Neural cell (in vitro differentiated cells): ENCODE results near the gene COL25A1. TPM values are rescaled to one million over a fixed set of nuclear protein-coding genes. Genes with fewer than 3 reads are reported as not detected.

Experiments
- H2AFZ ChIP-seq: fragments of 200-600, 300-800 bp; sonication (generic), shearing (Covaris generic); 2 replicates; pipeline ENCODE4 v1.6.0; 2014; ENCODE audit warnings: low read depth, mild to moderate bottlenecking, antibody characterized with exemption, low read length, moderate library complexity
- H3F3A ChIP-seq: fragments of 200-600 bp; shearing (Covaris generic); 2 replicates; pipeline ENCODE4 v1.6.1; 2016; ENCODE audit warnings: mild to moderate bottlenecking, moderate library complexity, mixed read lengths, antibody characterized with exemption, low read length; ENCODE audit not compliant: insufficient read depth, poor library complexity, severe bottlenecking
- H3K27ac ChIP-seq: fragments of 200-600, 300-800 bp; sonication (generic), shearing (Covaris generic); 2 replicates; pipeline ENCODE4 v1.5.1; 2014; ENCODE audit warnings: mild to moderate bottlenecking, low read length, moderate library complexity
- H3K27me3 ChIP-seq: fragments of 300-800, 200-600 bp; sonication (generic), shearing (Covaris generic); 2 replicates; pipeline ENCODE4 v1.6.0; 2014; ENCODE audit warnings: mild to moderate bottlenecking, low read depth, low read length, moderate library complexity; ENCODE audit not compliant: insufficient read depth
- H3K36me3 ChIP-seq: fragments of 300-800, 200-600 bp; sonication (generic), shearing (Covaris generic); 2 replicates; pipeline ENCODE4 v1.5.1; 2014; ENCODE audit warnings: mild to moderate bottlenecking, antibody characterized with exemption, low read length, moderate library complexity; ENCODE audit not compliant: insufficient read depth
- H3K4me2 ChIP-seq: fragments of 300-800, 200-600 bp; sonication (generic), shearing (Covaris generic); 2 replicates; pipeline ENCODE4 v1.6.0; 2014; ENCODE audit warnings: mild to moderate bottlenecking, low read length
- H3K4me3 ChIP-seq: fragments of 300-800, 200-600 bp; sonication (generic), shearing (Covaris generic); 2 replicates; pipeline ENCODE4 v1.5.1; 2014; ENCODE audit warnings: mild to moderate bottlenecking, low read length, moderate library complexity
- H3K79me2 ChIP-seq: fragments of 200-600 bp; shearing (Covaris generic); replicated peaks from 2 replicates; pipeline ENCODE4 v1.6.0; 2014; ENCODE audit warnings: mild to moderate bottlenecking, low read length, moderate library complexity; ENCODE audit not compliant: insufficient read depth
- H3K9ac ChIP-seq: fragments of 300-800, 200-600 bp; sonication (generic), shearing (Covaris generic); 2 replicates; pipeline ENCODE4 v1.6.1; 2016; ENCODE audit warnings: mild to moderate bottlenecking, low read length, mixed read lengths
- H3K9me2 ChIP-seq: fragments of 200-600 bp; shearing (Covaris generic); 2 replicates; pipeline ENCODE4 v1.6.1; 2016; ENCODE audit warnings: mild to moderate bottlenecking, low read length, mixed read lengths; ENCODE audit not compliant: insufficient read depth
- H3K9me3 ChIP-seq: fragments of 200-600, 300-800 bp; sonication (generic), shearing (Covaris generic); 2 replicates; pipeline ENCODE4 v1.6.1; 2016; ENCODE audit warnings: mild to moderate bottlenecking, mixed run types, low read length, moderate library complexity, mixed read lengths
- H4K20me1 ChIP-seq: fragments of 200-600 bp; shearing (Covaris generic); 2 replicates; pipeline ENCODE4 v1.6.1; 2016; ENCODE audit warnings: mild to moderate bottlenecking, mixed run types; ENCODE audit not compliant: insufficient read depth
- EP300 ChIP-seq: fragments of 450-650 bp; conservative IDR thresholded peaks from 2 replicates; pipeline ENCODE4 v1.6.1; 2014; ENCODE audit warnings: antibody characterized with exemption, mild to moderate bottlenecking, moderate library complexity; ENCODE audit not compliant: poor library complexity, severe bottlenecking
- EZH2 ChIP-seq: fragments of 200-600, 300-800 bp; shearing (Covaris generic), sonication (generic); IDR thresholded peaks from 2 replicates; pipeline ENCODE4 v1.6.1; 2014; ENCODE audit warnings: antibody characterized with exemption, low read length, borderline replicate concordance, mild to moderate bottlenecking; ENCODE audit not compliant: insufficient read depth, poor library complexity, severe bottlenecking
- MXI1 ChIP-seq: fragments of 450-650 bp; conservative IDR thresholded peaks from 2 replicates; pipeline ENCODE4 v1.6.1; 2014; ENCODE audit warnings: antibody characterized with exemption, mild to moderate bottlenecking; ENCODE audit not compliant: poor library complexity, severe bottlenecking
- POLR2AphosphoS5 ChIP-seq: IDR thresholded peaks from 2 replicates; pipeline ENCODE4 v1.6.1; 2012
- RAD21 ChIP-seq: fragments of 450-650 bp; conservative IDR thresholded peaks from 2 replicates; pipeline ENCODE4 v1.6.1; 2014; ENCODE audit warnings: antibody characterized with exemption, mild to moderate bottlenecking, moderate library complexity
- SMC3 ChIP-seq: fragments of 450-650 bp; conservative IDR thresholded peaks from 2 replicates; pipeline ENCODE4 v1.6.1; 2014; ENCODE audit warnings: antibody characterized with exemption, mild to moderate bottlenecking, moderate library complexity; ENCODE audit not compliant: poor library complexity
- TAF1 ChIP-seq: IDR thresholded peaks from 2 replicates; pipeline ENCODE4 v1.6.1; 2012; ENCODE audit warnings: low read depth
- polyA plus RNA-seq: library from polyadenylated mRNA; depleted of rRNA; stranded (reverse); fragments of >200 nt; gene quantifications from 2 replicates; pipeline ENCODE4 v1.2.3, GENCODE V29; 2014
- TF ChIP-seq, protein P1 (sequence below): IDR thresholded peaks from 2 replicates; pipeline ENCODE4 v1.6.1; 2012; ENCODE audit warnings: borderline replicate concordance
- TF ChIP-seq, protein P2 (sequence below): fragments of 450-650 bp; IDR thresholded peaks from 2 replicates; pipeline ENCODE4 v1.5.1; 2014; ENCODE audit warnings: antibody characterized with exemption, mild to moderate bottlenecking, moderate library complexity; ENCODE audit not compliant: poor library complexity, severe bottlenecking

COL25A1 gene
- polyA plus RNA-seq, 1 donor from 2014 or later, result 32.3 TPM

GRCh38 chr4:109149836-109150235 is 152.6 kb downstream of the COL25A1 start:
- Histone ChIP-seq H4K20me1 (no peaks in the 10 kb centered on the region), H3K36me3 (no peaks in the 10 kb centered on the region), H3K4me3 (no peak overlapping the region), H3K9me3 (no peaks in the 10 kb centered on the region), H3K4me2 (no peak overlapping the region), H3K27me3 (no peaks in the 10 kb centered on the region), H3K9me2 (no peaks in the 10 kb centered on the region), H3K27ac (no peak overlapping the region), H3K9ac (no peak overlapping the region), H2AFZ (no peak overlapping the region), H3K79me2 (no peaks in the 10 kb centered on the region), H3F3A (no peaks in the 10 kb centered on the region)
- TF ChIP-seq MXI1, result no peak
- no peak for TF ChIP-seq POLR2AphosphoS5
- TF ChIP-seq, protein P1, sequence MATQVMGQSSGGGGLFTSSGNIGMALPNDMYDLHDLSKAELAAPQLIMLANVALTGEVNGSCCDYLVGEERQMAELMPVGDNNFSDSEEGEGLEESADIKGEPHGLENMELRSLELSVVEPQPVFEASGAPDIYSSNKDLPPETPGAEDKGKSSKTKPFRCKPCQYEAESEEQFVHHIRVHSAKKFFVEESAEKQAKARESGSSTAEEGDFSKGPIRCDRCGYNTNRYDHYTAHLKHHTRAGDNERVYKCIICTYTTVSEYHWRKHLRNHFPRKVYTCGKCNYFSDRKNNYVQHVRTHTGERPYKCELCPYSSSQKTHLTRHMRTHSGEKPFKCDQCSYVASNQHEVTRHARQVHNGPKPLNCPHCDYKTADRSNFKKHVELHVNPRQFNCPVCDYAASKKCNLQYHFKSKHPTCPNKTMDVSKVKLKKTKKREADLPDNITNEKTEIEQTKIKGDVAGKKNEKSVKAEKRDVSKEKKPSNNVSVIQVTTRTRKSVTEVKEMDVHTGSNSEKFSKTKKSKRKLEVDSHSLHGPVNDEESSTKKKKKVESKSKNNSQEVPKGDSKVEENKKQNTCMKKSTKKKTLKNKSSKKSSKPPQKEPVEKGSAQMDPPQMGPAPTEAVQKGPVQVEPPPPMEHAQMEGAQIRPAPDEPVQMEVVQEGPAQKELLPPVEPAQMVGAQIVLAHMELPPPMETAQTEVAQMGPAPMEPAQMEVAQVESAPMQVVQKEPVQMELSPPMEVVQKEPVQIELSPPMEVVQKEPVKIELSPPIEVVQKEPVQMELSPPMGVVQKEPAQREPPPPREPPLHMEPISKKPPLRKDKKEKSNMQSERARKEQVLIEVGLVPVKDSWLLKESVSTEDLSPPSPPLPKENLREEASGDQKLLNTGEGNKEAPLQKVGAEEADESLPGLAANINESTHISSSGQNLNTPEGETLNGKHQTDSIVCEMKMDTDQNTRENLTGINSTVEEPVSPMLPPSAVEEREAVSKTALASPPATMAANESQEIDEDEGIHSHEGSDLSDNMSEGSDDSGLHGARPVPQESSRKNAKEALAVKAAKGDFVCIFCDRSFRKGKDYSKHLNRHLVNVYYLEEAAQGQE, result no peak
- no peak for TF ChIP-seq RAD21
- no peak for TF ChIP-seq EP300
- TF ChIP-seq, protein P2, sequence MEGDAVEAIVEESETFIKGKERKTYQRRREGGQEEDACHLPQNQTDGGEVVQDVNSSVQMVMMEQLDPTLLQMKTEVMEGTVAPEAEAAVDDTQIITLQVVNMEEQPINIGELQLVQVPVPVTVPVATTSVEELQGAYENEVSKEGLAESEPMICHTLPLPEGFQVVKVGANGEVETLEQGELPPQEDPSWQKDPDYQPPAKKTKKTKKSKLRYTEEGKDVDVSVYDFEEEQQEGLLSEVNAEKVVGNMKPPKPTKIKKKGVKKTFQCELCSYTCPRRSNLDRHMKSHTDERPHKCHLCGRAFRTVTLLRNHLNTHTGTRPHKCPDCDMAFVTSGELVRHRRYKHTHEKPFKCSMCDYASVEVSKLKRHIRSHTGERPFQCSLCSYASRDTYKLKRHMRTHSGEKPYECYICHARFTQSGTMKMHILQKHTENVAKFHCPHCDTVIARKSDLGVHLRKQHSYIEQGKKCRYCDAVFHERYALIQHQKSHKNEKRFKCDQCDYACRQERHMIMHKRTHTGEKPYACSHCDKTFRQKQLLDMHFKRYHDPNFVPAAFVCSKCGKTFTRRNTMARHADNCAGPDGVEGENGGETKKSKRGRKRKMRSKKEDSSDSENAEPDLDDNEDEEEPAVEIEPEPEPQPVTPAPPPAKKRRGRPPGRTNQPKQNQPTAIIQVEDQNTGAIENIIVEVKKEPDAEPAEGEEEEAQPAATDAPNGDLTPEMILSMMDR, result no peak
- no peak for TF ChIP-seq TAF1

DNA sequence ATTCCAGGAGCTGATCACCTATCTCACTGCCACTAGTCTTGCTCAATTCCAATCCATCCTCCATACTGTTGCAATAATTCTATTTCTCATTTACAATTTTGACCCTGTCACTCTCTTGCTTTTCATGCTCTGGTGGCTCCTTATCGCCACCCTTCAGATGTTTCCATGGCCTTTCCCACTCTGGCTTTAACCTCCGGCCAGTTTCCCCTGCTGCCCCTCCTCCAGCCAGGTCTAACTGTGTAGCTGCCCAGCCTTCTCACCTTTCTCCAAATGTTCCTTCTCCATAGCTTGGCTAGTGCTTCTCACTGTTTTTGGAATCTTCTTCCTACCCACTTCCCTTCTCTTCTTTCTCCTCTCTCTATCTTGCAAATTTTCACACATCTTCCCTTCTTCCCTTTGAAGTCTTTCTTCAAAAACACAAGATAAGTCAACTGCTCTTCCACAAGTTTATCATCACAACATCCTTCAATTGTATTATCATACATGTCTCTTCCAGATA is 153.8 kb downstream of the COL25A1 start:
- Histone ChIP-seq H3F3A (no peaks in the 10 kb centered on the region), H3K27ac (no peak overlapping the region), H3K9ac (no peak overlapping the region), H3K27me3 (no peaks in the 10 kb centered on the region), H4K20me1 (no peaks in the 10 kb centered on the region), H3K9me2 (no peaks in the 10 kb centered on the region), H3K4me3 (no peak overlapping the region), H3K36me3 (no peaks in the 10 kb centered on the region), H3K79me2 (no peaks in the 10 kb centered on the region), H2AFZ (no peak overlapping the region), H3K9me3 (no peaks in the 10 kb centered on the region), H3K4me2 (no peak overlapping the region)
- no peak for TF ChIP-seq TAF1
- TF ChIP-seq MXI1, result no peak
- TF ChIP-seq POLR2AphosphoS5, result no peak
- TF ChIP-seq, protein P1, result no peak
- TF ChIP-seq SMC3, result no peak
- TF ChIP-seq EZH2, result no peak
- TF ChIP-seq, protein P2, result no peak
- TF ChIP-seq EP300, result no peak
- TF ChIP-seq RAD21, result no peak
